ENCODE data around the gene SGPL1.
"Not testable (repeated sequence)": the region's sequence is repeated elsewhere in the genome, so short reads cannot be mapped to it uniquely, and the experiment has no call there.

The SGPL1 gene

GRCh38 chr10:70917226-70917625, 101.5 kb downstream of the SGPL1 start:
- H3K4me3 ChIP-seq (IDR thresholded peaks at IDR 0.05; ENCODE audit: insufficient read depth, low read depth, low read length), result no peak overlapping the region
- no peak for TF ChIP-seq CTCF (conservative IDR thresholded peaks at IDR 0.05; ENCODE audit: low read depth, low read length)
- H3K4me1 ChIP-seq (ENCODE audit: low read depth, poor library complexity, severe bottlenecking), result no peaks in the 10 kb centered on the region
- no peak overlapping the region for H2AFZ ChIP-seq (ENCODE audit: low read depth)
- peaks cover 72% of the 10 kb centered on the region for H3K27me3 ChIP-seq (ENCODE audit: insufficient read depth, low read depth)
- H3K36me3 ChIP-seq (ENCODE audit: insufficient read depth), result no peaks in the 10 kb centered on the region
- H3K27ac ChIP-seq, result no peak overlapping the region
- no peak overlapping the region for H3K9ac ChIP-seq
- no peak overlapping the region for H3K4me2 ChIP-seq
- no peaks in the 10 kb centered on the region for H3K79me2 ChIP-seq (ENCODE audit: insufficient read depth, low read depth)
- no peaks in the 10 kb centered on the region for H4K20me1 ChIP-seq (ENCODE audit: insufficient read depth)

- Histone ChIP-seq H3K9ac (no peak overlapping the region), H4K20me1 (ENCODE audit: insufficient read depth) (no peaks in the 10 kb centered on the region), H3K27me3 (ENCODE audit: insufficient read depth, low read depth) (peaks cover 69% of the 10 kb centered on the region), H2AFZ (ENCODE audit: low read depth) (no peak overlapping the region), H3K79me2 (ENCODE audit: insufficient read depth, low read depth) (no peaks in the 10 kb centered on the region), H3K36me3 (ENCODE audit: insufficient read depth) (no peaks in the 10 kb centered on the region), H3K27ac (no peak overlapping the region), H3K4me1 (ENCODE audit: low read depth, poor library complexity, severe bottlenecking) (no peaks in the 10 kb centered on the region), H3K4me2 (no peak overlapping the region), H3K4me3 (IDR thresholded peaks at IDR 0.05; ENCODE audit: insufficient read depth, low read depth, low read length) (no peak overlapping the region)
- TF ChIP-seq CTCF (conservative IDR thresholded peaks at IDR 0.05; ENCODE audit: low read depth, low read length), result no peak
Measured at GRCh38 chr10:70917635-70918034, 101.9 kb downstream of the SGPL1 start.

GRCh38 chr10:70918851-70919530, 103.2 kb downstream of the SGPL1 start:
- no peak overlapping the region for H3K4me2 ChIP-seq
- H3K4me3 ChIP-seq (IDR thresholded peaks at IDR 0.05; ENCODE audit: insufficient read depth, low read depth, low read length), result no peak overlapping the region
- H3K27ac ChIP-seq, result no peak overlapping the region
- H4K20me1 ChIP-seq (ENCODE audit: insufficient read depth), result no peaks in the 10 kb centered on the region
- no peak overlapping the region for H2AFZ ChIP-seq (ENCODE audit: low read depth)
- no peak for TF ChIP-seq CTCF (conservative IDR thresholded peaks at IDR 0.05; ENCODE audit: low read depth, low read length)
- H3K4me1 ChIP-seq (ENCODE audit: low read depth, poor library complexity, severe bottlenecking), result no peaks in the 10 kb centered on the region
- H3K27me3 ChIP-seq (ENCODE audit: insufficient read depth, low read depth), result peaks cover 57% of the 10 kb centered on the region
- H3K79me2 ChIP-seq (ENCODE audit: insufficient read depth, low read depth), result no peaks in the 10 kb centered on the region
- H3K36me3 ChIP-seq (ENCODE audit: insufficient read depth), result no peaks in the 10 kb centered on the region
- H3K9ac ChIP-seq, result no peak overlapping the region

GRCh38 chr10:70919906-70920305, 104.2 kb downstream of the SGPL1 start:
- not testable (repeated sequence) for H4K20me1 ChIP-seq (ENCODE audit: insufficient read depth); H3K36me3 ChIP-seq (ENCODE audit: insufficient read depth); H3K4me2 ChIP-seq; H3K4me3 ChIP-seq (IDR thresholded peaks at IDR 0.05; ENCODE audit: insufficient read depth, low read depth, low read length); H3K79me2 ChIP-seq (ENCODE audit: insufficient read depth, low read depth); H3K27ac ChIP-seq; H3K9ac ChIP-seq; H2AFZ ChIP-seq (ENCODE audit: low read depth); H3K4me1 ChIP-seq (ENCODE audit: low read depth, poor library complexity, severe bottlenecking)
- H3K27me3 ChIP-seq (ENCODE audit: insufficient read depth, low read depth), result peaks cover 48% of the 10 kb centered on the region; the same call in 1 of the 2 replicates

- TF ChIP-seq CTCF (conservative IDR thresholded peaks at IDR 0.05; ENCODE audit: low read depth, low read length), result no peak
- peaks cover 43% of the 10 kb centered on the region; the same call in 1 of the 2 replicates for H3K27me3 ChIP-seq (ENCODE audit: insufficient read depth, low read depth)
- no peak overlapping the region for H3K4me2 ChIP-seq
- H3K4me3 ChIP-seq (IDR thresholded peaks at IDR 0.05; ENCODE audit: insufficient read depth, low read depth, low read length), result no peak overlapping the region
- H3K9ac ChIP-seq, result no peak overlapping the region
- H4K20me1 ChIP-seq (ENCODE audit: insufficient read depth), result no peaks in the 10 kb centered on the region
- no peaks in the 10 kb centered on the region for H3K36me3 ChIP-seq (ENCODE audit: insufficient read depth)
- H3K27ac ChIP-seq, result no peak overlapping the region
- no peaks in the 10 kb centered on the region for H3K4me1 ChIP-seq (ENCODE audit: low read depth, poor library complexity, severe bottlenecking)
- H3K79me2 ChIP-seq (ENCODE audit: insufficient read depth, low read depth), result no peaks in the 10 kb centered on the region
- no peak overlapping the region for H2AFZ ChIP-seq (ENCODE audit: low read depth)
Measured at GRCh38 chr10:70920519-70920918, 104.8 kb downstream of the SGPL1 start.
